ENCODE measurements around the gene SFMBT1.

GRCh38 chr3:53039376-53039752 lies 6.5 kb downstream of the SFMBT1 start:
- TF ChIP-seq YY1 (IDR thresholded peaks at IDR 0.05; ENCODE audit: insufficient read depth, insufficient read length) (no peak), ZNF274 (IDR thresholded peaks at IDR 0.05; ENCODE audit: low read depth, low read length) (no peak)

Data from NT2/D1 (cell line).